Left ventricle myocardium superior (tissue), 1 donor: ENCODE measurements around the gene EDEM1. TPM values are rescaled to one million over a fixed set of nuclear protein-coding genes. Genes with fewer than 3 reads are reported as not detected.

Experiments used
- ATAC-seq: fragments of 200-7000 bp; cut with Tn5 transposase; one replicate; pipeline ENCODE4 v1.9.1; 2020; ENCODE audit warnings: mild to moderate bottlenecking, moderate library complexity
- DNase-seq: peaks from one replicate; pipeline ENCODE4 v3.0.0-alpha.2; 2020
- intact Hi-C: fragments of 100-400 bp; cut with micrococcal nuclease; formaldehyde crosslinking; loops from one replicate; pipeline ENCODE4 v1.11.0; 2022
- microRNA-seq: library from miRNA; unstranded; fragments of <30 nt; microRNA quantifications from one replicate; pipeline ENCODE4 v1.2.0, GENCODE V29; 2020; ENCODE audit warnings: borderline number of aligned reads
- total RNA-seq: library from RNA; stranded (reverse); fragmentation: NEBNext Ultra II Directional; extraction: Animal tissue kit (Norgen Biotek cat#: 25700); gene quantifications from one replicate; pipeline ENCODE4 v1.2.1, GENCODE V29; 2021
- donor health status: DM: no; HTN: yes; CAD: no; lungs with severe emphysema.

Gene EDEM1
- total RNA-seq, 1 donor from 2014 or later = 6.1 TPM

DNA sequence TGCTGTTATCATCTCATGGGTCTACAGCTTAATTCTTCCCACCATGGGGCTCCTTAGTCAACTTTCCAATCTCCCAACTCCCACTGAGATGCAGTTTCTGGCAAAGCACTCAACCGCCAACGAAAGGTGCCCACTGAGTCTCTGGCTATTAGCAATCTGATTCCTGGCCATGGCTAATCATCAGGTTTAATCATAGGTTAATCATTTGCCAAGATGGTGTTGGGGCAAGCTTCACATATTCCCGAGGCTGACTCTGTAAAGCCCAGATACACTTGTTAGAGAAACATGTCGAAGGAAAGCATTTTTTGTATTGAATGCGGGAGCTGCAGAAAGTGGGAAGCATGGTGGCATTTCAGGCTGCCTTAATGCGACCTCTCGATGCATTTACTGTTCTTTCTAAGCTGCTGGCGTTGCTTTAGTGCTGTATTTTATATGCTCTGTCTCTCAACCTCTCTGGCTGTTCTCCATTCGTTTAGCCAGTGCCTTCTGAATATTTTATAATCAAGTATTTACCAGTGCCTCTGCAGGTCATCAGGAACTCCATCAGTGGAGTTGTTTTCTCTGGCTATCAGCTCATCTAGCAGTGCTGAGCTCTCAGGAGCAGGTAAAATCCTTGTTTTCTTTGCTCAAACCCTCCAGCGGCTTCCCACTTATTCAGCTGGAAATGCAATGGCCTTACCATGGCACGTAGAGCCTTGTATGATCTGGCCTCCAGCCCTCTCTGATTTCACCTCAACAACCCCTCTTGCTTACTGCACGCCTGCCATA is 67.0 kb downstream of the EDEM1 start:
- DNase-seq = no peak
- ATAC-seq = no peak
- intact Hi-C loops = no loop called here

DNA sequence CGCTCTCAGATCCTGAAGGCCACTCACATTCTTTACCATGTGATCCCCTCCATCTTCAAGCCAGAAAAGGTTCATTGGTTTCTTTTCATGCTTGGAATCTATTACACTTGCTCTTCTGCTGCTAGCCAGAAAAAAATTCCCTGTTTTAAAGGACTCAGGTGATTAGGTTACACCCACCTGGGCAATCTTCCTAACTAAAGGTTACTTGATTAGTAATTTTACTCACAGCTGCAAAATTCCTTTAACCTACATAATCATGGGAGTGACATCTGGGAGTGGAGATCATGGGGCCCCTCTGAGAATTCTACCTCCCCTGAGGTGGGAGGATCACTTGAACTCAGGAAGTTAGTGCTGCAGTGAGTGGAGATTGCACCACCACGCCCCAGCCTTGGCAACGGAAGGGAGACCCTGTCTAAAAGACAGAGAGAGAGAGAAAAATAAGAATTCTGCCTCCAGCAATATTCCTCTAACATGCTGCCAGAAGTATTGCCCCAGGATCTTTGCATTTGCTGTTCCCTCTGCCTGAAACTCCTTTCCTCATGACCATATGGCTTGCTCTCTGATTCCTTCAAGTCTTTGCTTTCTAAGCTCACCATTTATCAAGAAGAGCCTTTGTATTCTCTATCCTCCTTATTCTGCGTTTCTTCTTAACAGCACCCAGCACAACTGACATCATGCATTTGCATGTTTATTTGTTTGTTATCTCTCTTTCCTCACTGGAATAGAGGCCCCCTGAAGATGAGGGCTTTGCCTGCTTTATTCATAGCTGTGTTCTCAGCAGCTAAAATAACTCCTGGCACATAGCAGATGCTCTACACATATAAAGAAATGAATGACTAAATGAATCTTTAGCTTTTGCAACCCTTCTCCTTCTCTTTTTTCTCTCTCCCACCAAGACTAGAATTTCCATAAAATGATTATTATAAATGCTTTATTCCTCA is 68.2 kb downstream of the EDEM1 start:
- no peak for ATAC-seq
- intact Hi-C loops = no loop called here
- DNase-seq = no peak

DNA sequence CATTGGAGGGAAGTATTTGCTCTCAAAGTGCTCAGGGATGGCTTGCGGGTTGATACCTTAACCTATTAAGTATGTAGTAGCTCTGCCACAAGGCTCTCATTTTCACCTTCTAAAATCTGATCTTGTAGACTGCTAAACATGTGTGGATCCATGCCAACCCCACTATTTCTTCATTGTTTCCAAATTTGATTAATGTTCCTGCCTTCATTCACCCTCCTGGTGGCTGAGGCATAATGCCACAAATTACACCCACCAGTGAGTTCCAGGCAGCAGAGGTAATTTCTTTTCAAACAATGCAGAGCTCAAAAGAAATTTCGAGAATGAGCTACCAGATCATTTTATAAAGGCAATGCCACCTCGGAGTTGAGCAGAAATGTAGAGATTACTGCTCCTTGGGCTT is 71.0 kb downstream of the EDEM1 start:
- ATAC-seq = no peak
- no peak for DNase-seq
- intact Hi-C loops = no loop called here

DNA sequence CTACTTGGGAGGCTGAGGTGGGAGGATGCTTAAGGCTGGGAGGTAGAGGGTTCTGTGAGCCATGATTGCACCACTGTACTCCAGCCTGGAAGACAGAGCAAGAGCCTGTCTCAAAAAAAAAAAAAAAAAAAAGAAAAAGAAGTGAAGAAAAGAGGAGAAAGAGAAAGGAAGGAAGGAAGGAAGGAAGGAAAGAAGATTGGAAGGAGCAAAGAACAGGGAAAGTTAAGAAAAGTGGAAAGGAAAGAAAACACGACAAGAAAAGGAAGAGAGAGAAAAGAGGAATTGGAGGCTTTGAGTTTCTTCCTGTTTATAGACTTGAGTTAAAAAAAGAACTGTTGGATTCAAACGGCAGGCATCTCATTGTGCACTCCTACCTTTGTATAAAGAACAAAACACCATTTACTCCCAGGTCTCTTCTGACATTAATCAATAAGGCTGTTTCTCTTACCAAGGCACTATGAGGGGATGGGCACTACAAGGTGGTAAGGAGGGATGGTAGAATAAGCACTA is 73.5 kb downstream of the EDEM1 start:
- no peak for DNase-seq
- intact Hi-C loops = no loop called here

DNA sequence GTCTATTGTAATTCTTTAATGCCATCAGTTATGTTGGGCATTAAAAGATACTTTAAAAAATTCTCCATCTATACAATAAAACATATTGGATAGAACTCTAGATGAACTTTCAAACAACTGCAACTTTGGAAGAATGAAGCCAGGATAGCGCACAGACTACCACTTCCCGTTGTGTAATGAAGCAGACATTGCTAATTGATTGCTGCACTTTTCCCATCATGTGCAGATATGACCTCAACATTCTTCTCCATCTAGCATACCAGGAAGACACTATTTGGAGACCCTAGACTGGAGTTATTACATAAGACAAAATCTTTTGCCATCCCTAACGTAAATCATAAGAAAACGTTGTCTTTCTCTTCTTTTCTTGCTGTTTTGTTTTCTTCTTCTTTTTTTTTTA is 75.0 kb downstream of the EDEM1 start:
- intact Hi-C loops = no loop called here
- ATAC-seq = no peak
- DNase-seq = no peak

More for the DNA sequence above, 73.5 kb downstream of the EDEM1 start:
- ATAC-seq = no peak

DNA sequence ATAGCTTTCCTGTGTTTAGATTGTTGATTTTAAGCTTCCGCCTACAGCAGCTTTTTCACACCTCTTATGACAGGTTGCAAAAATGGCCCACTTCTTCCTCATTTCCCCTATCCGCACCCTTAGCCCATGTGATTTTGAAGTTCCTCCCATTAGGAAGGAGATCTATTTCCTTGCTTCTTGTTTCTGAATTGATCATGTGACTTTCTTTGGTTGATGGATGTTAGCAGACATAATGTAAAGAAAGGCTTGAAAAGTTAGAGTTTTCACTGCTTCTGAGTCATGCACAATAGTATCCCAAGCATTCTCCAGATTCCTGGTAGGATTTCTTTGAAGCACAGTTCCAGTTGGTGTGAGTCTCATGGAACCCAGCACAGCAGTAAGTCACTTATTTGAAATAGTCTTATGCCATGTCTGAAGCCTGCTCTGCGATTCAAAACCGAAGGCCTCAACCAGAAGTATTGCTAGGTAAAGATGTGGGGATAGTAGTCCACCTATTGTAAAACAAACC is 76.6 kb downstream of the EDEM1 start:
- intact Hi-C loops = no loop called here
- ATAC-seq (no peak), DNase-seq (no peak)

DNA sequence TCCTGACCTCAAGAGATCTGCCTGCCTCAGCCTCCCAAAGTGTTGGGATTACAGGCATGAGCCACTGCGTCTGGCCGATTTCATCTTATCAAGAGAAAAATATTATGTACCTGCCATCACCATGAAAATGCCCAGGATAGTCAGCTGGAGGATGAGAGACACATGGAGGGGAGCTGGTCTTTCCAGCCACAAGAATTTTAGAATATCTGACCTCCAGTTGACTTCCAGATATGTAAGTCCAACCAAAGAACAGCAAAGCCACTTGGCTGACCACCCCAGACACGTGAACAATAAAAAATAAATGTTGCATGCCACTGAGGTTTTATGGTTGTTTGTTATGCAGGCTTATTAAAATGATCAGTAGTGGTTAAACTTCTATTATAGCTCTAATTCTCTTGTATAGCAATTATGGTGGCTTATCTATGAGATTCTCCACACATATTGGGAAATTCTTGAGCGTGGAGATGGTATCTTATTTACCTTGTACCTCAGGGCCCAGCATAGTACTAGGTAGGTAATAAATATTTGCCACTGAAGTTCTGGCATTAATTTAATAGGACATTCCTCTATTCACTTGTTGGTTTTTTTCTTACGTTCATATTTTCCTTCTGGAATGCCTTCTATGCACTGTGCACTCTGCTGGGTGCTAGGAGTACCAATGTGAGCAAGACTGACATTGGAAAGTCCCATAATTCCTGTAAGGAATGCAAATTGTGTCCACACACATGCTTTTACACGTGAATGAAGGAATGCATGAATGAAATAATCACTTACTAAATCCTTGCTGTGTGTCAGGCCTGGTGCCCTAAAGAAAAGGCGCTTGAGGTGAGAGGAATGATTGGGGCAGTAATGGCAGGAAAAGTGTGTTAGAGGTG is 77.6 kb downstream of the EDEM1 start:
- ATAC-seq = no peak
- intact Hi-C loops = no loop called here
- no peak for DNase-seq

DNA sequence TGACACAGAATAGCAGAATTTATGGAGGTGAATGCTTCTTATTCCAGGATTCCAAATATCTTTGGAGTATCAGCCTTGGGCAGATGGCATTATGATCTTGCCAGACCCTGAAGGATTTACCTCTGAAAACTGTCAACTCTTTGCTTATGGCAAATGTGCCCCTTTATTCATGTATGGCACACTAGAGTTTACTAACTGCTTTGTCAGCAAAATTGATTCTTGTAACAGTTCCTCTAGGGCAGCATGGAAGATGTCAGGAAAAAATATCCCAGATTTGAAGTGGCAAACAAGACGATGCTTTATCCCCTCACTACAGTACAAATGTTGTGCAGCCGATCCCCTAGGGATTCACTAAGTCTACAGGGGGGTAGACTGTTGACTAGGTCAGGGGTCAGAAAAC is 79.7 kb downstream of the EDEM1 start:
- ATAC-seq = no peak
- no peak for DNase-seq
- intact Hi-C loops = no loop called here

DNA sequence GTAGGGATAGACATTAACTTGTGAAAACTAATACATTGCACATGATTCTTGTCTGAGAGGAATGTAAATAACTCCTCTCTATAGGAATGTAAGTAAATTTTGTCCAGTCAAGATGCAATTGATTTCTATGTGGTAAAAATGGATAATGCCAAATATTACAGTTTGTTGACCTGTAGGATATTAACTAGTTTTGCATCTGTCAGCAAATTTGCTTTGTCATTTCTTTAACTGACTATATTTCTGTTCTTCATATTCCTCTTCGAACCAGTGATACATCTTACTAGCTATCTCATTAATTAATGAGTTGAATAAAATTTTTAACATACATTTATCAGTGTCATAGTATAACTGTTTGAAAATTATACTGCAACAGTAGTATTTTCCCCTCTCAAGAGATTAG is 80.4 kb downstream of the EDEM1 start:
- DNase-seq (no peak), ATAC-seq (no peak)
- intact Hi-C loops = no loop called here

Small RNA genes within 50 kb of the gene (microRNA-seq; reads per million reads assigned to microRNA genes)
- gene MIR4790 = not detected

Other genes starting within 250 kb of the EDEM1 start
- 26.8 TPM for gene BHLHE40, start 208.3 kb upstream of the EDEM1 start, total RNA-seq
- gene ARL8B, start 65.4 kb upstream of the EDEM1 start, total RNA-seq = 62.0 TPM